NCI-H2029 (cell line): ENCODE measurements around the gene RRP7A.
"Not testable (repeated sequence)": the region's sequence is repeated elsewhere in the genome, so short reads cannot be mapped to it uniquely, and the experiment has no call there.

ENCODE experiments used
- DNase-seq: peaks from one replicate; lab custom pipeline; 2025; lab: John Stamatoyannopoulos, UW

Gene RRP7A

GRCh38 chr22:42519525-42520401 lies at the start of gene RRP7A:
Gene RRP7A, minus strand, starts transcription at chr22:42519796. Its CDS starts 10 bp downstream, at chr22:42519786.
- peak; percentile 30 for DNase-seq

- DNase-seq: not testable (repeated sequence)
These were observed 48.4 kb upstream of the RRP7A start for GRCh38 chr22:42567950-42568349.

GRCh38 chr22:42565956-42566355 lies 46.4 kb upstream of the RRP7A start:
- DNase-seq: no peak

- DNase-seq: no peak
These were observed 45.1 kb upstream of the RRP7A start for GRCh38 chr22:42564699-42565098.

- DNase-seq: not testable (repeated sequence)
These were observed 44.3 kb upstream of the RRP7A start for GRCh38 chr22:42563943-42564342.

- no peak for DNase-seq
These were observed 43.1 kb upstream of the RRP7A start for GRCh38 chr22:42562684-42563083.

- no peak for DNase-seq
These were observed 42.7 kb upstream of the RRP7A start for GRCh38 chr22:42562279-42562678.

- no peak for DNase-seq
These were observed 42.3 kb upstream of the RRP7A start for GRCh38 chr22:42561856-42562255.

GRCh38 chr22:42560781-42561180 lies 41.2 kb upstream of the RRP7A start:
- no peak for DNase-seq

GRCh38 chr22:42560381-42560780 lies 40.8 kb upstream of the RRP7A start:
- no peak for DNase-seq

GRCh38 chr22:42553475-42554361 lies 34.1 kb upstream of the RRP7A start, which contains the start of gene SERHL2:
Gene SERHL2, plus strand, starts transcription at chr22:42553956. Its CDS starts 65 bp downstream, at chr22:42554021.
- peak; percentile 47 for DNase-seq

- DNase-seq: not testable (repeated sequence)
These were observed 32.7 kb upstream of the RRP7A start for GRCh38 chr22:42552294-42552647.

GRCh38 chr22:42549331-42550060 lies 29.9 kb upstream of the RRP7A start:
- DNase-seq: no peak

GRCh38 chr22:42548597-42549330 lies 29.2 kb upstream of the RRP7A start:
- no peak for DNase-seq

GRCh38 chr22:42548126-42548525 lies 28.5 kb upstream of the RRP7A start:
- not testable (repeated sequence) for DNase-seq

GRCh38 chr22:42547562-42547961 lies 28.0 kb upstream of the RRP7A start:
- no peak for DNase-seq

- DNase-seq: peak; percentile 76
These were observed 25.1 kb upstream of the RRP7A start for GRCh38 chr22:42544686-42545085.

GRCh38 chr22:42539236-42539771 lies 19.7 kb upstream of the RRP7A start:
- not testable (repeated sequence) for DNase-seq

- not testable (repeated sequence) for DNase-seq
These were observed 17.7 kb upstream of the RRP7A start for GRCh38 chr22:42537199-42537831.

- not testable (repeated sequence) for DNase-seq
These were observed 17.0 kb upstream of the RRP7A start for GRCh38 chr22:42536634-42537033.
